SU-DHL-6 (cell line): ENCODE data around the gene EYA2.

Experiments
- H2AFZ ChIP-seq: fragments of 200-600 bp; sonication (generic); 2 replicates; pipeline ENCODE4 v1.6.1; 2014; ENCODE audit warnings: low read depth, mild to moderate bottlenecking, moderate library complexity, mixed read lengths, antibody characterized with exemption, low read length; ENCODE audit not compliant: severe bottlenecking
- H3F3A ChIP-seq: fragments of 200-600 bp; shearing (Covaris generic); 2 replicates; pipeline ENCODE4 v1.6.0; 2016; ENCODE audit warnings: antibody characterized with exemption, mild to moderate bottlenecking; ENCODE audit not compliant: insufficient read depth
- H3K27ac ChIP-seq: fragments of 200-600 bp; sonication (generic); 2 replicates; pipeline ENCODE4 v1.5.1; 2016; ENCODE audit warnings: low read depth, mild to moderate bottlenecking, low read length, moderate library complexity, mixed read lengths
- H3K27me3 ChIP-seq: fragments of 200-600 bp; sonication (generic), shearing (Covaris generic); 2 replicates; pipeline ENCODE4 v1.6.0; 2014; ENCODE audit warnings: mild to moderate bottlenecking, low read length
- H3K36me3 ChIP-seq: fragments of 200-600 bp; sonication (generic); 2 replicates; pipeline ENCODE4 v1.6.1; 2014; ENCODE audit warnings: mild to moderate bottlenecking, low read length, mixed read lengths
- H3K4me2 ChIP-seq: fragments of 300-600, 200-600 bp; shearing (Covaris generic), sonication (generic); 2 replicates; pipeline ENCODE4 v1.6.0; 2014; ENCODE audit warnings: low read length, low read depth, mild to moderate bottlenecking; ENCODE audit not compliant: poor library complexity, severe bottlenecking
- H3K4me3 ChIP-seq: fragments of 200-600 bp; sonication (generic); 2 replicates; pipeline ENCODE4 v1.5.1; 2014; ENCODE audit warnings: antibody characterized with exemption, low read length, mild to moderate bottlenecking, mixed read lengths; ENCODE audit not compliant: insufficient read depth, poor library complexity, severe bottlenecking
- H3K79me2 ChIP-seq: fragments of 200-600 bp; sonication (generic); 2 replicates; pipeline ENCODE4 v1.6.1; 2014; ENCODE audit warnings: mild to moderate bottlenecking, low read length, moderate library complexity; ENCODE audit not compliant: insufficient read depth
- H3K9ac ChIP-seq: fragments of 200-600 bp; sonication (generic); 2 replicates; pipeline ENCODE4 v1.7.0; 2014; ENCODE audit warnings: mild to moderate bottlenecking, low read length
- H3K9me2 ChIP-seq: fragments of 200-600 bp; sonication (generic); replicated peaks from 2 replicates; pipeline ENCODE4 v1.6.1; 2014; ENCODE audit warnings: low read length; ENCODE audit not compliant: insufficient read depth
- H3K9me3 ChIP-seq: fragments of 200-600 bp; sonication (generic); 2 replicates; pipeline ENCODE4 v1.6.1; 2014; ENCODE audit warnings: low read length, mixed read lengths; ENCODE audit not compliant: insufficient read depth
- H4K20me1 ChIP-seq: fragments of 200-600 bp; sonication (generic); 2 replicates; pipeline ENCODE4 v1.6.1; 2014; ENCODE audit warnings: low read depth, mild to moderate bottlenecking, antibody characterized with exemption, low read length, moderate library complexity, mixed read lengths
- CTCF ChIP-seq: fragments of 200-600 bp; sonication (generic); IDR thresholded peaks from one replicate; pipeline ENCODE4 v1.5.1; 2017; ENCODE audit warnings: antibody characterized with exemption, mild to moderate bottlenecking, low read length, moderate library complexity; ENCODE audit not compliant: insufficient read depth, poor library complexity, severe bottlenecking
- EZH2phosphoT487 ChIP-seq: fragments of 200-600 bp; sonication (generic), shearing (Covaris generic); conservative IDR thresholded peaks from 2 replicates; pipeline ENCODE4 v1.6.1; 2018; ENCODE audit warnings: mild to moderate bottlenecking, antibody characterized with exemption, low read length, moderate library complexity, mixed read lengths

Gene EYA2

GRCh38 chr20:47090835-47091234 lies 196.2 kb downstream of the EYA2 start:
- Histone ChIP-seq H3K79me2 (no peaks in the 10 kb centered on the region), H4K20me1 (no peaks in the 10 kb centered on the region), H3K4me3 (no peak overlapping the region), H3K9me2 (no peaks in the 10 kb centered on the region), H3K9me3 (no peaks in the 10 kb centered on the region), H3K27ac (no peak overlapping the region), H3K36me3 (no peaks in the 10 kb centered on the region), H2AFZ (no peak overlapping the region), H3F3A (no peaks in the 10 kb centered on the region), H3K9ac (no peak overlapping the region), H3K4me2 (no peak overlapping the region), H3K27me3 (no peaks in the 10 kb centered on the region)
- no peak for TF ChIP-seq CTCF

- Histone ChIP-seq H3K27ac (no peak overlapping the region), H3K79me2 (no peaks in the 10 kb centered on the region), H3K36me3 (no peaks in the 10 kb centered on the region), H4K20me1 (no peaks in the 10 kb centered on the region), H3K9me2 (no peaks in the 10 kb centered on the region), H3K27me3 (no peaks in the 10 kb centered on the region), H3K9me3 (no peaks in the 10 kb centered on the region), H3F3A (no peaks in the 10 kb centered on the region), H3K4me2 (no peak overlapping the region), H3K9ac (no peak overlapping the region), H2AFZ (no peak overlapping the region), H3K4me3 (no peak overlapping the region)
- TF ChIP-seq EZH2phosphoT487 (no peak), CTCF (no peak)
Observed at GRCh38 chr20:47093320-47093966, 198.8 kb downstream of the EYA2 start.

GRCh38 chr20:47095690-47096089 lies 201.0 kb downstream of the EYA2 start:
- H3K36me3 ChIP-seq: no peaks in the 10 kb centered on the region
- H3K27ac ChIP-seq: no peak overlapping the region
- H3K9me3 ChIP-seq: no peaks in the 10 kb centered on the region
- H3K27me3 ChIP-seq: no peaks in the 10 kb centered on the region
- no peak overlapping the region for H3K4me2 ChIP-seq
- no peaks in the 10 kb centered on the region for H4K20me1 ChIP-seq
- H2AFZ ChIP-seq: no peak overlapping the region
- H3F3A ChIP-seq: no peaks in the 10 kb centered on the region
- H3K9me2 ChIP-seq: no peaks in the 10 kb centered on the region
- H3K4me3 ChIP-seq: no peak overlapping the region
- no peaks in the 10 kb centered on the region for H3K79me2 ChIP-seq
- TF ChIP-seq EZH2phosphoT487 (no peak), CTCF (no peak)
- H3K9ac ChIP-seq: no peak overlapping the region
